Breast epithelium (tissue), 4 donors: ENCODE results near the gene HELZ. TPM values are rescaled to one million over a fixed set of nuclear protein-coding genes. Genes with fewer than 3 reads are reported as not detected.

Experiments used
- DNase-seq, 2 donors: peaks; one replicate each; pipeline ENCODE4 v3.0.0-alpha.2; 2019; ENCODE audit warnings: low spot score in 2 of 2
- H3K27ac ChIP-seq, 2 donors: fragments of 200-600 bp; sonication (generic) in 1 of 2; one replicate each; pipeline ENCODE4 v1.5.1; 2016 to 2019; ENCODE audit warnings: mild to moderate bottlenecking in 1 of 2
- H3K27me3 ChIP-seq, 2 donors: fragments of 200-600 bp; sonication (generic) in 1 of 2; one replicate each; pipeline versions ENCODE4 v1.5.1 to v1.6.0; 2017 to 2019; ENCODE audit warnings: control low read depth in 1 of 2, mild to moderate bottlenecking in 1 of 2
- H3K36me3 ChIP-seq: fragments of 200-600 bp; one replicate; pipeline ENCODE4 v1.5.1; 2019
- H3K4me1 ChIP-seq, 2 donors: fragments of 200-600 bp; sonication (generic); one replicate each; pipeline ENCODE4 v1.5.1; 2016 to 2019; ENCODE audit warnings: control low read depth in 1 of 2
- H3K4me3 ChIP-seq, 3 donors: fragments of 200-600 bp; sonication (generic); 1 replicate in 2 of 3; 2 replicates in 1 of 3; pipeline ENCODE4 v1.5.1; 2016 to 2019; ENCODE audit warnings: mild to moderate bottlenecking in 3 of 3, moderate library complexity in 2 of 3
- H3K9me3 ChIP-seq, 2 donors: fragments of 200-600 bp; sonication (generic) in 1 of 2; one replicate each; pipeline ENCODE4 v1.5.1; 2016 to 2019; ENCODE audit warnings: control low read depth in 1 of 2
- CTCF ChIP-seq, 3 donors: fragments of 450-650 bp; IDR thresholded peaks; one replicate each; pipeline ENCODE4 v1.5.1; 2016 to 2017; ENCODE audit warnings: antibody characterized with exemption in 3 of 3, mild to moderate bottlenecking in 3 of 3, moderate library complexity in 3 of 3
- POLR2A ChIP-seq: fragments of 450-650 bp; IDR thresholded peaks from one replicate; pipeline ENCODE4 v1.6.1; 2016; ENCODE audit warnings: antibody characterized with exemption, mild to moderate bottlenecking, moderate library complexity
- POLR2AphosphoS5 ChIP-seq, 3 donors: sonication (generic); formaldehyde crosslinking; IDR thresholded peaks; one replicate each; pipeline ENCODE4 v1.6.1; 2017; ENCODE audit warnings: antibody characterized with exemption in 3 of 3
- intact Hi-C: fragments of 100-400 bp; cut with DNase I; formaldehyde crosslinking; loops from one replicate; pipeline ENCODE4 v1.15.1; 2023; ENCODE audit warnings: low total_unique reads
- total RNA-seq, 3 donors: library from RNA; depleted of rRNA; stranded (reverse); fragments of >200 nt; gene quantifications; one replicate each; pipeline ENCODE4 v1.1.0, GENCODE V29; 2016

HELZ gene
- total RNA-seq, 3 donors from 2014 or later = 66.5 to 104 (median 79.8) TPM

- no peak for DNase-seq
- no peak overlapping the region for H3K4me3 ChIP-seq
- no peaks in the 10 kb centered on the region for H3K36me3 ChIP-seq
- no peaks in the 10 kb centered on the region for H3K4me1 ChIP-seq
- TF ChIP-seq POLR2A = no peak
- no peak for TF ChIP-seq POLR2AphosphoS5 (IDR thresholded peaks at IDR 0.05)
- TF ChIP-seq CTCF (IDR thresholded peaks at IDR 0.05) = no peak
- no peaks in the 10 kb centered on the region for H3K9me3 ChIP-seq
- intact Hi-C loops = no loop called here
- no peaks in the 10 kb centered on the region for H3K27me3 ChIP-seq
- H3K27ac ChIP-seq = no peak overlapping the region
Observed at GRCh38 chr17:67216578-67217320, 28.2 kb downstream of the HELZ start.

GRCh38 chr17:67215991-67216421 lies 29.0 kb downstream of the HELZ start:
- Histone ChIP-seq H3K9me3 (no peaks in the 10 kb centered on the region), H3K27ac (no peak overlapping the region), H3K27me3 (no peaks in the 10 kb centered on the region), H3K4me1 (no peaks in the 10 kb centered on the region), H3K4me3 (no peak overlapping the region), H3K36me3 (no peaks in the 10 kb centered on the region)
- intact Hi-C loops = no loop called here
- DNase-seq = no peak
- TF ChIP-seq POLR2AphosphoS5 (IDR thresholded peaks at IDR 0.05) = no peak
- TF ChIP-seq POLR2A = no peak
- no peak for TF ChIP-seq CTCF (IDR thresholded peaks at IDR 0.05)

GRCh38 chr17:67212714-67213417 lies 32.1 kb downstream of the HELZ start:
- H3K4me3 ChIP-seq = no peak overlapping the region
- H3K27me3 ChIP-seq = no peaks in the 10 kb centered on the region
- no peaks in the 10 kb centered on the region for H3K9me3 ChIP-seq
- no peak for DNase-seq
- H3K36me3 ChIP-seq = no peaks in the 10 kb centered on the region
- TF ChIP-seq CTCF (IDR thresholded peaks at IDR 0.05) = no peak
- no peak for TF ChIP-seq POLR2AphosphoS5 (IDR thresholded peaks at IDR 0.05)
- TF ChIP-seq POLR2A = no peak
- peak overlapping the region in 1 of 2 donors; percentile 7 for H3K27ac ChIP-seq
- peaks cover 0 to 3% of the 10 kb centered on the region in 2 donors for H3K4me1 ChIP-seq
- intact Hi-C loops = no loop called here

- H3K9me3 ChIP-seq = no peaks in the 10 kb centered on the region
- intact Hi-C loops = no loop called here
Observed at GRCh38 chr17:67212231-67212630, 32.8 kb downstream of the HELZ start.

More at GRCh38 chr17:67212231-67212630, 32.8 kb downstream of the HELZ start:
- DNase-seq = no peak
- Histone ChIP-seq H3K4me1 (peaks cover 0 to 3% of the 10 kb centered on the region in 2 donors), H3K27me3 (no peaks in the 10 kb centered on the region), H3K36me3 (no peaks in the 10 kb centered on the region), H3K4me3 (no peak overlapping the region), H3K27ac (no peak overlapping the region)
- no peak for TF ChIP-seq POLR2AphosphoS5 (IDR thresholded peaks at IDR 0.05)
- TF ChIP-seq CTCF (IDR thresholded peaks at IDR 0.05) = no peak
